Iris pigment epithelial cell (primary cell): Measurements from ENCODE around the gene THBD.

Experiments
- DNase-seq: peaks from one replicate; pipeline ENCODE4 v3.0.0-alpha.2; 2011; ENCODE audit warnings: low read depth

Gene THBD

DNA sequence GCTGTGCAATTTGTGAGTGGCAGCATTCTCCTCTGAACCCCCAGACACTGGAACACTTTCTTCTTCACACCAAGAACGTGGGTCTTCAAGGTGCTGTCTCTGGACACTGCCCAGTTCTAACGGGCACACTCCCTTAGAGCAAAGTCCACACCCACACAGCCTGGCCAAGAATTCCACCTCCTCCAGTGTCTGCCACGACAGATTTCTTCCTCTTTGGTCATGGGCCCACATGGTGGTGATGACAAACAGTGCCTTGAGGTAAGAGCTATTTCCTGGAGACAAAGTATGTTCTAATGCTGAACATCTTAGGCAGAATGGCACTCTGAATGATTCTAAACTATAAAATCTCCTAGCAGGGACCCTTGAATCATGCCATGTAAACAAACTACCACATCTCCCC is 39.8 kb downstream of the THBD start:
- DNase-seq, result no peak

DNA sequence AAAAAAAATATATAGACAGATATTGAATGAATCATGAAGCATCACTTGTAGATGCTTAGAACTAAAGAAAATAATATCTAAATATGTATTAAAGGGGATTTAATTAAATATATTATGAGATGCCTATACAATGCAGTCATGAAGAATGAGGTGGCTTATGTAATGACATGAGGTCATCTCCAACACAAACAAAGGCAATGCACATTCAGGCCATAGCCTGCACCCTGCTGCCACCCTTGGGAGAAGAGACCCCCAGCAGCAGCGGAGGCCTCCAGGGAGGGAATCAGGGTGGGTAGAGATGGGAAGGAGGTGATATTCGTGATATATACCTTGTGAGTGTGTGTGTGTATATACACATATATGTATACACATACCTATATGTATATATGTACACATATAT is 40.8 kb downstream of the THBD start:
- no peak for DNase-seq

DNA sequence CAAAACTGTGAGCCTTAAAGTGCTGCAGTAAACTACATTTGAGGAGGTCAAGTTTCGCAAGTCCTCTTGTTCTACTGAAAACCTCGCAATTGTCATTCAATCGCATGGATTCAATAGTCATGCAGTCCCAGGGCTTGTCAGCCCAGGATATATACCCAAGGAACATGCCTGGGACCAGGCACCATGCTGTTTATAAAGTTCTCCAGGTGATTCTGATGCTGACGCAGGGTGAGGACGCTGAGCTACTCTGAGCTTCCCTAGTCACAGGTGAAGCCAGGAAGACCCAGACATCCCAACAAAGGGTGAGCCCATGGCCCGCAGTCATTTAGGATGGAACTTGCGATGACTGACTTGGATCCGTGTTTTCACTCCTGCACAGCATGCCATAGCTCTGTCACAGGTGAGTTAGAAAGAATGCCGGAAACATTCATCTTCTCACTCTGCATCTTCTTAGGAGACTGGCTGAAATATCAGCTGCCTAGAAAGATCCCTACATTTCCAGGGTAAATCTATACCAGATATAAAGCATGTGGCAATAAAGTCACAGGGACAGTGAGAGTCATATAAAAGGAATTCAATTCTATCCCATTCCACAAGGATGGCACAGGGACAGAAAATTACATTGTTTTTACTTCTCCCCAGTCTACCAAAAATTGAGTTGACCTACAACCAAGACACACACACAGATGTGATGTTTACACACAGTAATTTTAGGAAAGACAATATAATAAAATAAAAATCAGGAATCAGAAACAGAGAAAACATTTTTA is 41.4 kb downstream of the THBD start:
- DNase-seq, result no peak

DNA sequence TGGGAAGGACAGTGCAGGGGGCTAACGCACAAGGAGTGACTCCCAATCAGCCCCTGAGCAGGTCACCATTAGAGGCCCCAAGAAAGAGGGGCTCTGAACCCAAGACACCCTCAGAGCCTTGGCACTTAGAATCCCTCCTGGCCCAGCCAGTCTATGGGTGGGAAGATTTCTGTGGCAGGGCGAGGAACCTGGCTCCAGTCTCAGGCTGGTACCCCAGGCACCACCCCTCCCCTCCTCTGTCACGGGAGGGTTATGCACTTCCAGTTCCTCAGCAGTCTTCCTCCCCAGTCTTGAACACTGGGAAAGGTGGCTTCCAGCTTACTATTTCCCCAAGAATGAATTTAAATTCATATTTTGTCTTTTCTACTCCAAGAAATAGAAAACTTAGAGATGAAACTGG is 42.0 kb downstream of the THBD start:
- no peak for DNase-seq

DNA sequence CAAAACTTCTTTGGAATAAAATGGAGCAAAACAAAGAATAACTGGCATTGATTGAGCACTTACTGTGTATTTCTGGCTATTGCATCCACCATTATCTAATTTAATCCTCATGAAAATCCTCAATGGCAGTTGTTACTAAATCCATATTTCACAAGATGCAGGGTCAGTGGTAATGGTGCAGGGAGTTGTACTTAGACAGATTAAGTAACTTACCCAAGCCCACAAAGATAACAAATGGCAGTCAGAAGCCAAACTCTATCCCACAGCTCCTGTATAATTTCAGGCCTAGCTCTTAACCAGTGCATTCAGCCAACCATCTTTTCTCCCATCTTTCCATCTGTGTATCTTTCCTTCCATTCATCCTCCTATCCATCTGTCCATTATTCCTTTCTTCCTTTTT is 43.7 kb downstream of the THBD start:
- no peak for DNase-seq

DNA sequence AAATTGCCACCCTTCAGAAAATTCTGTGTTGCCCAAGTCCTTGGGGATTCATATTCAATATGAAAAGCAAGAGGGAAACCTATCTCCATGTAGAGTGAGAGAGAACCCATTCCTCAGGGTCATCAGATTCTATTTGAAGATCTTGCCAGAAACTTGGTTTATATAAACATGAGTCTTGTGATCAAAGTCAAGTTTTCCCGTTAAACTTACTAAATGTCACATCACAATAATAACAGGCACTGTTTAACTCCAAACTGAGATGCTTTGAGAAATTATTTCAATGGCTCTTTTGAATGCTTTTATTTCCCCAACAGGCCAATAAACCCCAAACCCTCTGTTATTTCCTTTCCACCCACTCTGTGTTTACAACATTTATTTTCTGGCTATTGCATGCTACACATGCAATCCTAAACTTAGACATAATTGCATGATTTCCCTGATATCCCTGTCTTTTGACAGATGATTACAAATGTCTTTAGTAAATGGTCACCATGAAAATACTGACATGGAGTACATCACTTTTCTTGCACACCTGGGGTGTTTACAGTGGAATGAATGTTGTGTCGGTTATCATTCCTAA is 45.5 kb downstream of the THBD start:
- no peak for DNase-seq

DNA sequence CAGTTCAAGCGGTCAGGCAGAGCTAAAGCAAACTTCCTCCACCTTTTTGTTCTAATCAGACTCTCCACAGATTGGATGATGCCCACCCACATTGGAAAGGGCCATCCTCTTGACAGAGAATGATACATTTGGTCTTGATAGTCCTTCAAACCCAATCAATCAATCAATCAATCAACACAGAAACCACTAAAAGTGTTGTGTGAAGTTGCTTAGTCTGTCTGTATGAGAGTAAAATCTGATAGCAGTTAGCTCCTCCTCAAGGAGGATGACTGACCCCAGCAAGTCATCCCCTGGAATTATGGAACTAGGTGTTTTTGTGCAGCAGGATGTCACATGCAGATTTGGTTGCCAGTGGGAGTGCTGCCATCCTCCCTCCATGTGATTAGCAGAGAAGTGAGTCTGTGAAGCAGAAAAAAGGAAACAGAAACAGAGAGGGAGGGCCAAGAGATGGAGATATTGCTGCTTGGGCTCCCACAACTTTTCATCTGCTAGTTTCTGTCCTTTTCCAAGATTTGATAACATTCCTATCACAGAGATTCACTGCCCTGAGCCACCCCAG is 46.3 kb downstream of the THBD start:
- no peak for DNase-seq

DNA sequence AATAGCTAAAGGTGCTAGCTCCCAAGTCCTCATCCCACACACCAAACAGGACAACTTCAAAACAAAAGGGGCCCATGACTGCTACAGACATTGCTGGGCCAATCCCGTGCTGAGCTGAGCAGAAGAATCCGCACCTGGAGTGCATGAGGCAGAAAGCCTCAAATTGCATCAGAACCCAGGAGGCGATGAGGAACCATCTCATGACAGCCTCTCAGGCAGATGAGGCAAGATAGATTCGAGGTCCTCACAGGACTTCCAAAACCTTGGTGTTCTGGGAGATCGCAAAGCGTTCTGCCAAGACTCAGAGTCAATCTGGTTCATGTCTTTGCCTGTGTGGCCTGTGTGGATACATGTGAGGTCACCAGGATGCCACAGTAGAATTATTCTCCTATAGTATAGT is 47.2 kb downstream of the THBD start:
- DNase-seq, result no peak

DNA sequence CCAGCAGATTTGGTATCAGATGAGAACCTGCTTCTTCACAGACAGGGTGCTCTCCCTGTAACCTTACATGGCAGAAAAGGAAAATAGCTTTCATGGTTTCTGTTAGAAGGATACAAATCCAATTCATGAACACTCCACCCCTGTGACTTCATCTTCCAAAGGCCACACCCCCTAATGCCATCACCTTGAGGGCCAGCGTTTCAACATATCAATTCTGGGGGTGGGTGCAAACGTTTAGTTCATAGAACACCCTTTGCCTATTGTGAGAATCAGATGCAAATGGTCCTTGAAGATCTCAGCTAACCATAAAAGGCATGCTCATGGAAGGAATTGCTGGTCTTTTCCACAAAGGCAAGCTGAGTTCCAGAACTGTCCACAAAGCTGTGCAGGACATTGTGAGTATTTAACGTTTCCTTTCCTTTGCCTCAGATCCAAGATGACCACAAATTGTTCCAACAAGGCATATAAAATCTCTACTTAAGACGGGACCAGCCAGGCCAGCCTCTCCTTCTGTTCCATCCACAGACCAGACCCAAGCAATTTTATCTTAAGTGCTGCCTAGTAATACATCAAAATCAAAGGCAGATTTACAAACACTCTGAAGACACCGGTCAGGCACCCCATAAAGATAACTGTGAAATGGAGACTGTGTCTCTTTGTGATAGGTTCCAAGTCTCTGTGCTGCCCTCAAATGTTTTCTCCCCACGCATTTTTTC is 49.1 kb downstream of the THBD start:
- no peak for DNase-seq

DNA sequence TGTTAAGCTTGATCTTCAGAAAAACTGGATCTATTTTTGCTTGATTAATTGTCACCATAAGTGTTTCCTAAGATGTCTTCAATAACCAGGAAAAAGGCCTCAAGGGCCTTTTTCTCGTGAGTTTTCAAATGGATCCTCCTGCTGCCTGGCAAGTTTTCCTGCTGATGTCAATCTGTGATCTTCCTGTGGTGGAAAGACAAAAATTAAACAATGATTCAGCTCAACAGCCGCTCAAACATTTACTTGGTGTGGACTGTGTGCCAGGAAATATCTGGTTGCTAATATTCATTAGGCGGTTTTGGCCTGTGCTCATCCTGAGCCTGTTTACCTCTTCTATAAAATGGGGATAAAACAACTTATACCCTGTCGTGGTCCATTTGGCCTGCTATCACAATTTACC is 49.7 kb downstream of the THBD start:
- DNase-seq, result peak; percentile 5

DNA sequence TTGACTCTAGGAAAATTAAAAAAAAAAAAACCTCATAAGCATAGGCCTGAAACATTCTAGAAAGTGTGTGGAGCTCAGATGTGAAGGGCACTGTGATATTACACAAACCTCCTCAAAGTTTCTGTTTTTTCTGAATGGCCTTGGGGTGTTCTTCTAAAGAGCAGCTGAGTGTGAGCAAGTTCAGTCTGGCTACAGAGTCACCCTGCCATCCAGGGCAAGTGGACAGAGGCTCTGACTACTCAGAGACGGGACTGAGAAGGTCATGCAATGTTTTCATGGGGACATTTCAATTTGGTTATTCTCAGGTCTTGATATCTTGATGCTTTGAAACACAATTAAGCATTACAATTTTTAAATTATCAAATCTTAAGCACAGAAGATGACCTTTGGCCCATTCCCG is 51.0 kb downstream of the THBD start:
- no peak for DNase-seq

DNA sequence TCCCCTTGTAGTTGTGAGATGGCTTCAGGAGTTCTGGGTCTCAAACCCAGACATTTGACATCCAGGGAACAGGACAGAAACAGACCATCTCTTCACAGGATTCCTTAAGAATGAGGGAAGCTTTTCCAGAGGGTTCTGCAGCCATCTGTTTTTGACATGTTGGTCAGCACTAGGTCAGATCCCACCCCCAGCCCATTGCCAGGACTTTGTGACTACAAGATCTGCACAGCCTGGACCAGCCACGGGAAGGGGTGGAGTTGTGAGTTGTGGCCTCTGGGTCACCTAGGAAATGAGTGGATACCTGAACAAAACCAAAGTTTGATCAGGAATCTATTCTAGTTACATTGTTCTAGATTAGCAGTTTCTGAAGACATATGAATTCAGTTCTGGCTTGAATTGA is 53.5 kb downstream of the THBD start:
- no peak for DNase-seq
